ENCODE data around the gene ABI3BP.
"Not testable (repeated sequence)": the region's sequence is repeated elsewhere in the genome, so short reads cannot be mapped to it uniquely, and the experiment has no call there.

Gene ABI3BP

GRCh38 chr3:100993309-100993708, at the start of gene ABI3BP:
ABI3BP (minus strand) TSS chr3:100993421; CDS start chr3:100993384, 37 bp downstream.
- DNase-seq (ENCODE audit: low read depth), result no peak

- DNase-seq (ENCODE audit: low read depth), result no peak
Observed at GRCh38 chr3:101039285-101039684, 46.1 kb upstream of the ABI3BP start.

DNA sequence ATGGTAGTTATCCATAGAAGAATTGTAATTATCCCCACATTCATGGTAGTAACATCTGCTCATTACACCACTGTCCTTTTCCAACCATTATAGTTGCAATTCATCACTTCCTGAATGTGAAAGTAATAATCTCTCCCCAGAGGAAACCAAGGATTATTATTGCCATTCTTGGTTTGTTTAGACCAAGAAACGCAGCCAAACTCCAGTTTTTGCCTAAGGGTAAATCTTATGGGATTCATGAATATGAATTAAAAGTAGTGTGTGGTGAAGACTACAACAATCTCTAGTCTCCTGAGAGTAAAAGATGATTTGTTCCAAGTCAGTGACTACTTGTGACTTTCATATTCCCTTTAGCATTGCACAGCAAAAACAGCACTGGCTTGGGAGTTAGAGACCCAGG, 45.7 kb upstream of the ABI3BP start:
- no peak for DNase-seq (ENCODE audit: low read depth)

GRCh38 chr3:101038393-101038792, 45.2 kb upstream of the ABI3BP start:
- DNase-seq (ENCODE audit: low read depth), result no peak

- no peak for DNase-seq (ENCODE audit: low read depth)
Observed at GRCh38 chr3:101037613-101038012, 44.4 kb upstream of the ABI3BP start.

- no peak for DNase-seq (ENCODE audit: low read depth)
Observed at GRCh38 chr3:101036676-101037075, 43.5 kb upstream of the ABI3BP start.

DNA sequence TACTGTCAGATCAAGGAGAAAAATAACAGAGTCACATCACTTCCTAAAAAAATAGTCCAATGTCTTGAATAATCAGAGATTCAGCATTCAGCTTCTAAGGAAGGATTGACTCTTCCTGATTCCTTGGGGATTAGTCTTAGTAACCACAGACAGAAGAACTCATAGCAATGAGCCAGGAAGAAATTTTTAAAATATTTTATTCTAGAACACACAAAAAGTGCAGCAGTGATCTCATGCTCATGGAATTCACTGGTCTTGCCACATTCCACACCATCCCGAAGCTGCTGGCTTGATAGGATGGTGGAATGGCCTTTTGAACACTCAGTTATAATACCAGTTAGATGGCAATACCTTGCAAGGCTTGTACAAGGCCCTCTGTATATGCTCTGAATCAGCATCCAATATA, 43.0 kb upstream of the ABI3BP start:
- no peak for DNase-seq (ENCODE audit: low read depth)

DNA sequence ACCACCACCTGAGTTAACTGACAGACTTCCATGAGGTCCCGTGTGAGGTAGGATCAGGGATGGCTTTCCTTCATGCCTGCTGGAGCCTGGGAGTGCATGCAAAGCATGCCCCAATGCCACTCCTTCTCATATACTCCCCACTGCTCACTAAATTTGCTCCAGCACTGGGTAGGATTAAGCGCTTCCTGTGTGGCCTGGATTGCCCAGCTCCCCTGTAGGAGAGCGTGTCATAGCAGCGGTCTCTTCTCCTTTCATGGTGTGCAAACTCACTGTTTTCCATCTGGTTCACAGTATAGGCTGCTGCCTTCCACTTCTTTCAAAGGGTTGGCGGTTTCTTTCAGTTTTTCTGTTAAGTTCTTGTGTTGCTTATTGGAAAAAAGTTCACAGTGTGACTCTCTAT, 34.1 kb upstream of the ABI3BP start:
- no peak for DNase-seq (ENCODE audit: low read depth)

DNA sequence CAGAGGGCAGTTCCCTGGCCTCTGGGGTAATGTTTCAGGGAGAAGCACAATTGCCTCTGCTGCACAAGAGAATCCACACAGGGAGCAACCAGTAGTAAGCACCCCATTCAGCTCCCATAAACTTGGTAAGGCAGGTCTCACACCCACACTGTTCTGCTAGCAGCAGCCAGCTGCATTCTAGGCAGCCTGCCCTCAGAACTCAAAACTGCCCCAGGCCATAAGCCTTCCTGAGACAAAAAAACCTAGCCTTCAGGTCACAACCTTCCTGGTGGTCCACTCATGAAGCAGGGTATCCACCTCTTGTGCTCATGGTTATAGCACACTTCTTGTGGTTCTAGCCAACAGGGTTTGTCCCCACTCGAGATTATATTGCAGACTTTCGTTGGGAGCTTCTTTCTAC, 33.7 kb upstream of the ABI3BP start:
- no peak for DNase-seq (ENCODE audit: low read depth)

- DNase-seq (ENCODE audit: low read depth), result no peak
Observed at GRCh38 chr3:101026244-101026643, 33.0 kb upstream of the ABI3BP start.

GRCh38 chr3:101020351-101021015, 27.3 kb upstream of the ABI3BP start:
- no peak for DNase-seq (ENCODE audit: low read depth)

DNA sequence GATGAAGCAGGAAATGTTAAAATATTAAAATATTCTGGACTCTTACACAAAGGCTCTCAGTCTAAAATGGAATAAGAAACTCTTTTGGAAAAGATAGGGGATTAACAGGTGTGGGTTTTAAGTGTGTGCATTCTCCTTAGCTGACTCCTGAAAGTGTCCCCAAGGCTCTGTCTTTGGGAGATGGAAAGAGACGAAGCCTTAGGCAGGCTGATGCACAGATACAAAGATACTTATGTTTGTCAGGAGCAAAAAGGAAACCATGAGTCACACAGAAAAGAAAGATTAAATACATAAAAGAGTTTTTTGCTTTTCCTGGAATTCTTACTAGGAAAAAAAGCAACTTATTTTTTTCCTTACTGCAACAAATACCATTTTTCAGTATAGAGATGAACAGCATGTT, 23.8 kb upstream of the ABI3BP start:
- DNase-seq (ENCODE audit: low read depth), result no peak

- DNase-seq (ENCODE audit: low read depth), result not testable (repeated sequence)
Observed at GRCh38 chr3:101012312-101012711, 19.1 kb upstream of the ABI3BP start.

GRCh38 chr3:101011136-101011535, 17.9 kb upstream of the ABI3BP start:
- DNase-seq (ENCODE audit: low read depth), result no peak

DNA sequence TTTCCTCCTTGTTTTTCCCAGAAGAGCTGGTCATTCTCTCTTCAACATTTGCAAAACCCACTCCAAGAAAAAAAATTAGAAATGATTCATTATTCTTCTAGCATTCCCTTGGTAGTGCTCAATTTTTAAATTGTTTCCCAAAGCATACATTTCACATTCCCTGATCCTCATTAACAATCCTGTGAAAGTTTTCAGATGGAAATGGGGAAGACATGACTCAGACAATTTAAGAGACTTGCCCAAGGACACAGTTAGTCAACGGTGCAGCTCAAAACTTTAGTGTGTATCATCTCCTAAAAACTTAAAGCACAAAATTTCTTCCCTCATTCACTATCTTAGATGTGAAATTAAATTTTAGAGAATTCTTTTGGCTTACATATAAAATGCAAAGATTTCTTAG, 17.1 kb upstream of the ABI3BP start:
- no peak for DNase-seq (ENCODE audit: low read depth)

GRCh38 chr3:101009386-101009785, 16.2 kb upstream of the ABI3BP start:
- DNase-seq (ENCODE audit: low read depth), result peak; percentile 24

- no peak for DNase-seq (ENCODE audit: low read depth)
Observed at GRCh38 chr3:100999160-100999559, 5.9 kb upstream of the ABI3BP start.

GRCh38 chr3:100994809-100995208, 1.6 kb upstream of the ABI3BP start:
- no peak for DNase-seq (ENCODE audit: low read depth)

GRCh38 chr3:100994187-100994586, 966 bp upstream of the ABI3BP start:
- no peak for DNase-seq (ENCODE audit: low read depth)

DNA sequence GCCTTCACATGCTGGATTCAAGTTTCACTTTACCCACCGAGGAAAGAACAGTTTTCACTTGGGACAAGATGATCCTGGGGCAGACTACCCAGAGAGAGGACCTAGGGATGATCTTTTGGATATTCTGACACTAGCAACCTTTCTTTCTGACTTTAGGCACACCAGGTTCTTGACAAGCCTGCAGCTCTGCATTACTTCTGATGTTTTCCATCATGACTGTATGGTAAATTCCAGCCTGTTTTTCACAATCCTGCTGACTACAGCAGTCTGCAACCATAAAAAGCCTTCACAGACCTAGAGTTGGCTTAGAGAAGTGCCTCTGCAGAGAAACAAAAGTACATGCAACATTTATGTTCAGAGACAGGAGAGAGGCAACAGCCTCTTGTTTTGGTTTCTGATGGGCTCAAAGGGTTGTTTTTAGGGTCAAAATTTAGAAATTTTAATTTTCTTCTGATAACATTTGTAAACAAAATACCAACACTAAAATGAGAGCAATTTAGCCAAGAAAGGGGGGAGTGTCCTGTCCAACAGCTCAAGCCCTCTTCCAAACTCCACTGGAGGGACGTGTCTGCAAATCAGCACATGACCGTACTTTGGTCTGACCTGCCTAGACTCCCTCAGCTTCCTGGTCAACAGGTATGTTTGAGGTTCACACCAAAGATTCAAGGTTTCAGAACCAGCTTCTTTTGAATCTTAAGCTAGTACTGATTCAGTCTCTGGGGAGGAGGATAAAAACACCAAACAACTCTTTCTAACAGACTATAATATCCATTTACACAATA, 799 bp downstream of the ABI3BP start:
- no peak for DNase-seq (ENCODE audit: low read depth)

DNA sequence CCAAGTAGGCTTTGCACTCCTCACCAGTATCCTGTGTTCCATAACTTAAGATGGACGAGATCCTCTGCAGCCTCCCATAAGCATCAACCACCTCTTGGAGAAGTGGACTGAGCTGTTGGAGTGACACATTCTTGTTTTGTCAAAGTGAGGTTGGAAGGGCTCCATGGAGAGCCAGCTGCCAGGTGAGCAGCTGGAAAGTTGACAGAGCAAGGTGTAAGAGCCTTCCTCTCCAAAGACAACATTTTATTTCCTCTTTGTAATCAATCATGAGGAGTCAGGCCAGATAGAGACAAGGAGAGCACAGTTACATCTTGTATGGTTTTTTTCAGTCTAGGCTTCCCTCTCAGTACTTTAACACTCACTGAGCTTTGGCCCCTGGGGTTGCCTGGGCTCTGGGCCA, 5.1 kb downstream of the ABI3BP start:
- DNase-seq (ENCODE audit: low read depth), result no peak

- no peak for DNase-seq (ENCODE audit: low read depth)
Observed at GRCh38 chr3:100984308-100984707, 8.9 kb downstream of the ABI3BP start.

DNA sequence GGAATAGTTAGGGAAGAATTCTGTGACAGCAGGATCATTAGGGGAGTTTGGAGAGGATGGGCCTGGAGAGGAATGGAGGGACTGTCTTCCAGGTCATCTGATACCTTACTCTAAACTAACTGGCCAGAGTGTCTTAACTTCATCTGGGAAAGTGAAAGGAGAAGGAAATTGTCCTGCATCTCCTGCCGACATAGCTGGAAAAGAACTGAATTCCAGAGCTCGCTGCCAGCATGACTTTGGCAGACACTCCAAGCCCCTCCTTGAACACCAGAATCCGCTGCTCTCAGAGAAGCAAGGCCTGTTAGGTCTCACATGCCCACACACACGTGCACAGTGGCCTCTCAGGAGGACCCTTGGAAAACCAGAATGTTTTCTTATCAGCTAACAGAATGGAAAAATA, 10.5 kb downstream of the ABI3BP start:
- no peak for DNase-seq (ENCODE audit: low read depth)
